HEK293 (cell line): ENCODE measurements around the gene MOB4.

Experiments
- CTCF ChIA-PET: fragments of 350-600 bp; formaldehyde crosslinking; extraction: SDS; loops from one replicate; lab custom pipeline; 2021; ENCODE audit warnings: antibody characterized with exemption; lab: Yijun Ruan, JAX
- POLR2A ChIA-PET: fragments of 300-600 bp; formaldehyde crosslinking; extraction: SDS; loops from one replicate; lab custom pipeline; 2020; ENCODE audit warnings: antibody characterized with exemption, inconsistent platforms; lab: Yijun Ruan, JAX
- H3K27ac ChIP-seq: fragments of 200-500 bp; sonication (Bioruptor generic); 2 replicates; pipeline ENCODE4 v1.5.1; 2014; ENCODE audit warnings: low read depth, low read length, control low read depth, inconsistent platforms; ENCODE audit errors: extremely low read depth
- H3K36me3 ChIP-seq, 2 experiments: fragments of 200-500 bp in 1 of 2; sonication (Bioruptor generic) in 1 of 2; 1 replicate in 1 of 2; 2 replicates in 1 of 2; pipeline ENCODE4 v1.5.1; 2014 to 2017; ENCODE audit warnings: inconsistent platforms in 2 of 2, low read length in 2 of 2; ENCODE audit not compliant: control insufficient read depth in 2 of 2, insufficient read depth in 1 of 2
- H3K4me1 ChIP-seq: fragments of 200-500 bp; sonication (Bioruptor generic); 2 replicates; pipeline ENCODE4 v1.5.1; 2014; ENCODE audit warnings: mild to moderate bottlenecking, low read length, inconsistent platforms; ENCODE audit not compliant: control insufficient read depth, insufficient read depth
- H3K4me3 ChIP-seq: 2 replicates; pipeline ENCODE4 v1.5.1; 2011; ENCODE audit warnings: low read depth, mild to moderate bottlenecking, control low read depth, low read length, moderate library complexity
- H3K9me3 ChIP-seq: fragments of 200-500 bp; sonication (Bioruptor generic); 2 replicates; pipeline ENCODE4 v1.5.1; 2014; ENCODE audit warnings: low read depth, low read length, inconsistent platforms; ENCODE audit not compliant: control insufficient read depth, insufficient read depth
- EGR2 ChIP-seq: fragments of 450-650 bp; formaldehyde crosslinking; IDR thresholded peaks from 2 replicates; pipeline ENCODE4 v1.5.1; 2016; ENCODE audit warnings: low read depth, missing biosample characterization, missing genetic modification characterization
- HOXC10 ChIP-seq: sonication (generic); formaldehyde crosslinking; IDR thresholded peaks from 2 replicates; pipeline ENCODE4 v1.8.1; 2023; ENCODE audit warnings: mild to moderate bottlenecking, missing genetic modification reagents
- HOXD13 ChIP-seq: sonication (generic); formaldehyde crosslinking; IDR thresholded peaks from 2 replicates; pipeline ENCODE4 v1.8.0; 2022; ENCODE audit warnings: missing genetic modification reagents, borderline replicate concordance
- KLF1 ChIP-seq: fragments of 450-650 bp; formaldehyde crosslinking; IDR thresholded peaks from 2 replicates; pipeline ENCODE4 v1.5.1; 2016; ENCODE audit warnings: missing biosample characterization, missing genetic modification characterization
- KLF7 ChIP-seq: fragments of 450-650 bp; formaldehyde crosslinking; IDR thresholded peaks from 2 replicates; pipeline ENCODE4 v1.5.1; 2016; ENCODE audit warnings: missing biosample characterization, missing genetic modification characterization, borderline replicate concordance
- PRDM1 ChIP-seq: fragments of 450-650 bp; formaldehyde crosslinking; IDR thresholded peaks from 2 replicates; pipeline ENCODE4; 2016; ENCODE audit warnings: missing biosample characterization, missing genetic modification characterization
- SALL2 ChIP-seq: fragments of 450-650 bp; formaldehyde crosslinking; IDR thresholded peaks from 2 replicates; pipeline ENCODE4 v1.5.0; 2017; ENCODE audit warnings: missing biosample characterization, mild to moderate bottlenecking, missing genetic modification characterization, borderline replicate concordance
- TRIM28 ChIP-seq: IDR thresholded peaks from 2 replicates; pipeline ENCODE4 v1.6.1; 2011; ENCODE audit warnings: low read length, control low read depth, borderline replicate concordance
- ZBTB20 ChIP-seq: fragments of 450-650 bp; formaldehyde crosslinking; IDR thresholded peaks from 2 replicates; pipeline ENCODE4 v1.5.1; 2016; ENCODE audit warnings: missing biosample characterization, missing genetic modification characterization
- ZBTB21 ChIP-seq: fragments of 450-650 bp; formaldehyde crosslinking; IDR thresholded peaks from 2 replicates; pipeline ENCODE4 v1.5.1; 2017; ENCODE audit warnings: missing biosample characterization, missing genetic modification characterization
- ZBTB48 ChIP-seq: fragments of 450-650 bp; formaldehyde crosslinking; IDR thresholded peaks from 2 replicates; pipeline ENCODE4 v1.5.1; 2016; ENCODE audit warnings: missing biosample characterization, missing genetic modification characterization
- ZFHX2 ChIP-seq: fragments of 450-650 bp; formaldehyde crosslinking; conservative IDR thresholded peaks from 2 replicates; pipeline ENCODE4 v1.5.1; 2016; ENCODE audit warnings: missing biosample characterization, missing genetic modification characterization
- ZFP3 ChIP-seq: fragments of 450-650 bp; formaldehyde crosslinking; IDR thresholded peaks from 2 replicates; pipeline ENCODE4 v1.5.1; 2016; ENCODE audit warnings: low read depth, missing biosample characterization, missing genetic modification characterization
- ZNF155 ChIP-seq: fragments of 450-650 bp; formaldehyde crosslinking; IDR thresholded peaks from 2 replicates; pipeline ENCODE4 v1.5.1; 2016; ENCODE audit warnings: missing biosample characterization, missing genetic modification characterization
- ZNF174 ChIP-seq: fragments of 450-650 bp; formaldehyde crosslinking; IDR thresholded peaks from 2 replicates; pipeline ENCODE4 v1.5.0; 2017; ENCODE audit warnings: missing biosample characterization, mild to moderate bottlenecking, missing genetic modification characterization
- ZNF335 ChIP-seq: fragments of 450-650 bp; formaldehyde crosslinking; conservative IDR thresholded peaks from 2 replicates; pipeline ENCODE4 v1.5.1; 2016; ENCODE audit warnings: missing biosample characterization, missing genetic modification characterization
- ZNF362 ChIP-seq: fragments of 450-650 bp; formaldehyde crosslinking; IDR thresholded peaks from 2 replicates; pipeline ENCODE4 v1.5.1; 2016; ENCODE audit warnings: missing biosample characterization, missing genetic modification characterization
- ZNF426 ChIP-seq: fragments of 450-650 bp; formaldehyde crosslinking; IDR thresholded peaks from 2 replicates; pipeline ENCODE4 v1.5.1; 2017; ENCODE audit warnings: missing biosample characterization, missing genetic modification characterization, mild to moderate bottlenecking, inconsistent platforms, moderate library complexity
- ZNF48 ChIP-seq: fragments of 450-650 bp; formaldehyde crosslinking; IDR thresholded peaks from 2 replicates; pipeline ENCODE4 v1.5.1; 2016; ENCODE audit warnings: missing biosample characterization, missing genetic modification characterization
- ZNF624 ChIP-seq: fragments of 450-650 bp; formaldehyde crosslinking; IDR thresholded peaks from 2 replicates; pipeline ENCODE4 v1.5.1; 2017; ENCODE audit warnings: missing biosample characterization, missing genetic modification characterization
- ZNF658 ChIP-seq: fragments of 450-650 bp; formaldehyde crosslinking; IDR thresholded peaks from 2 replicates; pipeline ENCODE4; 2016; ENCODE audit warnings: missing biosample characterization, missing genetic modification characterization
- ZNF768 ChIP-seq: fragments of 450-650 bp; formaldehyde crosslinking; IDR thresholded peaks from 2 replicates; pipeline ENCODE4 v1.5.1; 2018; ENCODE audit warnings: missing biosample characterization, mild to moderate bottlenecking, missing genetic modification characterization
- TF ChIP-seq, protein P1 (sequence below): fragments of 450-650 bp; formaldehyde crosslinking; IDR thresholded peaks from 2 replicates; pipeline ENCODE4 v1.5.1; 2016; ENCODE audit warnings: missing biosample characterization, missing genetic modification characterization
- TF ChIP-seq, protein P2 (sequence below): fragments of 450-650 bp; formaldehyde crosslinking; IDR thresholded peaks from 2 replicates; pipeline ENCODE4 v1.5.1; 2016; ENCODE audit warnings: missing biosample characterization, missing genetic modification characterization
- TF ChIP-seq, protein P3 (sequence below): fragments of 450-650 bp; formaldehyde crosslinking; IDR thresholded peaks from 2 replicates; pipeline ENCODE4 v1.5.1; 2016; ENCODE audit warnings: missing biosample characterization, missing genetic modification characterization
- TF ChIP-seq, protein P4 (sequence below): fragments of 450-650 bp; IDR thresholded peaks from 2 replicates; pipeline ENCODE4 v1.5.1; 2018; ENCODE audit warnings: missing biosample characterization, mild to moderate bottlenecking, missing genetic modification characterization

Gene MOB4

GRCh38 chr2:197498937-197499593 is 16.8 kb upstream of the MOB4 start (continued):
- TF ChIP-seq EGR2 (tag by site-specific recombination), result peak; percentile 92
- TF ChIP-seq TRIM28, result 0 out of 2 replicates have a peak, but pooled peaks have one; percentile 52
- TF ChIP-seq PRDM1 (tag by site-specific recombination), result no peak
- TF ChIP-seq ZBTB48 (tag by site-specific recombination), result no peak
- TF ChIP-seq, protein P1, sequence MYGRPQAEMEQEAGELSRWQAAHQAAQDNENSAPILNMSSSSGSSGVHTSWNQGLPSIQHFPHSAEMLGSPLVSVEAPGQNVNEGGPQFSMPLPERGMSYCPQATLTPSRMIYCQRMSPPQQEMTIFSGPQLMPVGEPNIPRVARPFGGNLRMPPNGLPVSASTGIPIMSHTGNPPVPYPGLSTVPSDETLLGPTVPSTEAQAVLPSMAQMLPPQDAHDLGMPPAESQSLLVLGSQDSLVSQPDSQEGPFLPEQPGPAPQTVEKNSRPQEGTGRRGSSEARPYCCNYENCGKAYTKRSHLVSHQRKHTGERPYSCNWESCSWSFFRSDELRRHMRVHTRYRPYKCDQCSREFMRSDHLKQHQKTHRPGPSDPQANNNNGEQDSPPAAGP (tag by site-specific recombination), result no peak
- no peak for TF ChIP-seq ZNF362
- TF ChIP-seq ZNF426 (tag by site-specific recombination), result no peak
- no peak for TF ChIP-seq HOXD13
- TF ChIP-seq ZFHX2 (tag by site-specific recombination), result peak; percentile 91
- no peak for TF ChIP-seq ZNF768 (tag by site-specific recombination)
- TF ChIP-seq, protein P2, sequence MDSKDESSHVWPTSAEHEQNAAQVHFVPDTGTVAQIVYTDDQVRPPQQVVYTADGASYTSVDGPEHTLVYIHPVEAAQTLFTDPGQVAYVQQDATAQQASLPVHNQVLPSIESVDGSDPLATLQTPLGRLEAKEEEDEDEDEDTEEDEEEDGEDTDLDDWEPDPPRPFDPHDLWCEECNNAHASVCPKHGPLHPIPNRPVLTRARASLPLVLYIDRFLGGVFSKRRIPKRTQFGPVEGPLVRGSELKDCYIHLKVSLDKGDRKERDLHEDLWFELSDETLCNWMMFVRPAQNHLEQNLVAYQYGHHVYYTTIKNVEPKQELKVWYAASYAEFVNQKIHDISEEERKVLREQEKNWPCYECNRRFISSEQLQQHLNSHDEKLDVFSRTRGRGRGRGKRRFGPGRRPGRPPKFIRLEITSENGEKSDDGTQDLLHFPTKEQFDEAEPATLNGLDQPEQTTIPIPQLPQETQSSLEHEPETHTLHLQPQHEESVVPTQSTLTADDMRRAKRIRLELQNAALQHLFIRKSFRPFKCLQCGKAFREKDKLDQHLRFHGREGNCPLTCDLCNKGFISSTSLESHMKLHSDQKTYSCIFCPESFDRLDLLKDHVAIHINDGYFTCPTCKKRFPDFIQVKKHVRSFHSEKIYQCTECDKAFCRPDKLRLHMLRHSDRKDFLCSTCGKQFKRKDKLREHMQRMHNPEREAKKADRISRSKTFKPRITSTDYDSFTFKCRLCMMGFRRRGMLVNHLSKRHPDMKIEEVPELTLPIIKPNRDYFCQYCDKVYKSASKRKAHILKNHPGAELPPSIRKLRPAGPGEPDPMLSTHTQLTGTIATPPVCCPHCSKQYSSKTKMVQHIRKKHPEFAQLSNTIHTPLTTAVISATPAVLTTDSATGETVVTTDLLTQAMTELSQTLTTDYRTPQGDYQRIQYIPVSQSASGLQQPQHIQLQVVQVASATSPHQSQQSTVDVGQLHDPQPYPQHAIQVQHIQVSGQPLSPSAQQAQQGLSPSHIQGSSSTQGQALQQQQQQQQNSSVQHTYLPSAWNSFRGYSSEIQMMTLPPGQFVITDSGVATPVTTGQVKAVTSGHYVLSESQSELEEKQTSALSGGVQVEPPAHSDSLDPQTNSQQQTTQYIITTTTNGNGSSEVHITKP (tag by site-specific recombination), result no peak
- TF ChIP-seq HOXC10, result no peak
- peak; percentile 51; the same call in 1 of the 2 replicates for TF ChIP-seq ZNF335 (tag by site-specific recombination)
- no peak for TF ChIP-seq ZNF48 (tag by site-specific recombination)
- TF ChIP-seq, all 188 proteins: peak for 9

GRCh38 chr2:197499594-197500502 is 16.0 kb upstream of the MOB4 start, which contains the start of the genes HSPD1 and HSPE1:
TSS of gene HSPD1 (minus strand) at chr2:197499840. CDS start at chr2:197498848, 992 bp downstream.
TSS of gene HSPE1 (plus strand) at chr2:197500379. CDS start at chr2:197500437, 58 bp downstream.
- H3K4me1 ChIP-seq, result peaks cover 12% of the 10 kb centered on the region; the same call in 1 of the 2 replicates
- peak within 1 kb of the TSS; percentile 92 for H3K27ac ChIP-seq
- peak within 1 kb of the TSS; percentile 93 for H3K4me3 ChIP-seq
- ChIA-PET POLR2A (interaction anchor here (0.6 to 5.4 kb wide), 28 partner anchors 8 to 701 kb away, joined by 3 to 85 read pairs (median 4); partner anchors contain the start of genes COQ10B, MARS2, MOB4 and SF3B1), CTCF (interaction anchor here (0.6 to 1.2 kb wide), 4 partner anchors 13 to 35 kb away, joined by 3 to 4 read pairs (median 3); no protein-coding TSS in a partner anchor)
- H3K9me3 ChIP-seq, result no peaks in the 10 kb centered on the region
- peaks cover 43 to 78% of the 10 kb centered on the region in 2 experiments for H3K36me3 ChIP-seq
- TF ChIP-seq, protein P3, sequence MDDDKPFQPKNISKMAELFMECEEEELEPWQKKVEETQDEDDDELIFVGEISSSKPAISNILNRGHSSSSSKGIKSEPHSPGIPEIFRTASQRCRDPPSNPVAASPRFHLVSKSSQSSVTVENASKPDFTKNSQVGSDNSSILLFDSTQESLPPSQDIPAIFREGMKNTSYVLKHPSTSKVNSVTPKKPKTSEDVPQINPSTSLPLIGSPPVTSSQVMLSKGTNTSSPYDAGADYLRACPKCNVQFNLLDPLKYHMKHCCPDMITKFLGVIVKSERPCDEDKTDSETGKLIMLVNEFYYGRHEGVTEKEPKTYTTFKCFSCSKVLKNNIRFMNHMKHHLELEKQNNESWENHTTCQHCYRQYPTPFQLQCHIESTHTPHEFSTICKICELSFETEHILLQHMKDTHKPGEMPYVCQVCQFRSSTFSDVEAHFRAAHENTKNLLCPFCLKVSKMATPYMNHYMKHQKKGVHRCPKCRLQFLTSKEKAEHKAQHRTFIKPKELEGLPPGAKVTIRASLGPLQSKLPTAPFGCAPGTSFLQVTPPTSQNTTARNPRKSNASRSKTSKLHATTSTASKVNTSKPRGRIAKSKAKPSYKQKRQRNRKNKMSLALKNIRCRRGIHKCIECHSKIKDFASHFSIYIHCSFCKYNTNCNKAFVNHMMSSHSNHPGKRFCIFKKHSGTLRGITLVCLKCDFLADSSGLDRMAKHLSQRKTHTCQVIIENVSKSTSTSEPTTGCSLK (tag by site-specific recombination), result no peak
- peak; percentile 100 for TF ChIP-seq ZBTB20 (tag by site-specific recombination)
- TF ChIP-seq ZNF155 (tag by site-specific recombination), result no peak
- no peak for TF ChIP-seq SALL2 (tag by site-specific recombination)
- TF ChIP-seq KLF1 (tag by site-specific recombination), result peak; percentile 96
- TF ChIP-seq ZBTB21 (tag by site-specific recombination), result peak; percentile 93
- 0 out of 2 replicates have a peak, but pooled peaks have one; percentile 23 for TF ChIP-seq ZFP3 (tag by site-specific recombination)
- no peak for TF ChIP-seq ZNF658 (tag by site-specific recombination)
- TF ChIP-seq ZNF174 (tag by site-specific recombination), result no peak
- TF ChIP-seq KLF7 (tag by site-specific recombination), result peak; percentile 100
- TF ChIP-seq ZNF624 (tag by site-specific recombination), result no peak
- TF ChIP-seq, protein P4, sequence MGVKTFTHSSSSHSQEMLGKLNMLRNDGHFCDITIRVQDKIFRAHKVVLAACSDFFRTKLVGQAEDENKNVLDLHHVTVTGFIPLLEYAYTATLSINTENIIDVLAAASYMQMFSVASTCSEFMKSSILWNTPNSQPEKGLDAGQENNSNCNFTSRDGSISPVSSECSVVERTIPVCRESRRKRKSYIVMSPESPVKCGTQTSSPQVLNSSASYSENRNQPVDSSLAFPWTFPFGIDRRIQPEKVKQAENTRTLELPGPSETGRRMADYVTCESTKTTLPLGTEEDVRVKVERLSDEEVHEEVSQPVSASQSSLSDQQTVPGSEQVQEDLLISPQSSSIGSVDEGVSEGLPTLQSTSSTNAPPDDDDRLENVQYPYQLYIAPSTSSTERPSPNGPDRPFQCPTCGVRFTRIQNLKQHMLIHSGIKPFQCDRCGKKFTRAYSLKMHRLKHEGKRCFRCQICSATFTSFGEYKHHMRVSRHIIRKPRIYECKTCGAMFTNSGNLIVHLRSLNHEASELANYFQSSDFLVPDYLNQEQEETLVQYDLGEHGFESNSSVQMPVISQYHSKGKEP (tag by site-specific recombination), result peak; percentile 72; the same call in 1 of the 2 replicates
